Measurements from ENCODE around the gene AP4M1. TPM values are rescaled to one million over a fixed set of nuclear protein-coding genes. Genes with fewer than 3 reads are reported as not detected.

The AP4M1 gene
- total and polyA plus RNA-seq, 9 of the 15 experiments (the other 6 are each of a cell fraction or from before 2014, with no cell fraction given) = 1.3 to 30.9 (median 14.1) TPM

DNA sequence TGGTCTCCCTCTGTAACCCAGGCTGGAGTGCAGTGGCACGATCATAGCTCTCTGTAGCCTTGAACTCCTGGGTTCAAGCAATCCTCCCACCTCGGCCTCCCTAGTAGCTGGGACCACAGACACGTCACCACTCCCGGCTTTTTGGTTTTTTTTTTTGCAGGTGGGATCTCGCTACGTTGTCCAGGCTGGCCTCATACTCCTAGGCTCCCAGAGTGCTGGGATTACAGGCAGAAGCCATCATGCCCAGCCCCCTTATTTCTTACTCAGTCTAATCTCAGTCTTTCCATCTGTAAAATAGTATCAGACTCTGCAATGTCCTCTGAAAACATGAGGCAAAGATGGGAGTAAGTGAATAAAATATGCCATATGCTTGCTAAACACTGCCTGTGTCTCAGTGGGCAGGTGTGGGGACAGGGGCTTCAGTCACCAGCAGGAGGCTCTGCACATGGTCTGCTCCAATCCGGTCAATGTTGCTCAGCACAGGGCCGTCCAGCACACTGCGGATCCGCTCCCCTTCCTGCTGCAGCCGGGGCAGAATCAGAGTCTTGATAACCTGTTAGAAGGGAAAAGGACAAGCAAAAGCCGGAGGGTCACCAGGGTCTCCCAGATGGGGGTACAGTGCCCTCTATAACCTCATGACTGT lies 8.2 kb downstream of the AP4M1 start:
- Histone ChIP-seq H3K9me3 (replicated peaks; ENCODE audit: control insufficient read depth, insufficient read depth, low read depth, low read length) (no peaks in the 10 kb centered on the region), H3K4me1 (replicated peaks in 1 of 2; ENCODE audit: control insufficient read depth in 2 of 2, insufficient read depth in 2 of 2, low read length in 2 of 2) (peaks cover 2 to 31% of the 10 kb centered on the region in 2 experiments; a peak in 4 of 5 replicates), H2AFZ (ENCODE audit: low read depth, low read length) (no peak overlapping the region), H4K20me1 (replicated peaks; ENCODE audit: control insufficient read depth, insufficient read depth, low read length) (no peaks in the 10 kb centered on the region), H3K9ac (ENCODE audit: insufficient read depth in 1 of 2, low read depth in 2 of 2, low read length in 2 of 2) (no peak overlapping the region), H3K4me2 (ENCODE audit: insufficient read depth, low read length) (no peak overlapping the region), H3K27me3 (ENCODE audit: control insufficient read depth in 2 of 2, insufficient read depth in 2 of 2, low read length in 2 of 2) (no peaks in the 10 kb centered on the region), H3K4me3 (no peak overlapping the region), H3K27ac (ENCODE audit: extremely low read depth, low read depth, low read length) (no peak overlapping the region), H3K79me2 (ENCODE audit: control insufficient read depth, insufficient read depth, low read length) (no peaks in the 10 kb centered on the region), H3K36me3 (ENCODE audit: control insufficient read depth, insufficient read depth, low read length) (peaks cover 83% of the 10 kb centered on the region; the same call in 2 of the 3 replicates), H3K9me1 (ENCODE audit: control insufficient read depth, insufficient read depth, low read length) (peaks cover 3% of the 10 kb centered on the region)
- ChIA-PET CTCF (ENCODE audit: low intra/inter-chr PET ratio) (no interaction called here), POLR2A (no interaction called here)
- 94% methylated on average over 12 of the region's 12 CpGs for WGBS (ENCODE audit: insufficient coverage, low coverage, missing lambda C conversion rate)
- in situ Hi-C loops (cut with MboI) (loop anchor here (10.0 kb wide), 1 partner anchor 1725 kb away; no protein-coding TSS in a partner anchor), intact Hi-C loops (cut with micrococcal nuclease) (no loop called here)
- peak; percentile 29 for FAIRE-seq
- TF ChIP-seq POLR2G (IDR thresholded peaks at IDR 0.05; ENCODE audit: low read depth, low read length) = peak; percentile 44
- TF ChIP-seq, protein P1, sequence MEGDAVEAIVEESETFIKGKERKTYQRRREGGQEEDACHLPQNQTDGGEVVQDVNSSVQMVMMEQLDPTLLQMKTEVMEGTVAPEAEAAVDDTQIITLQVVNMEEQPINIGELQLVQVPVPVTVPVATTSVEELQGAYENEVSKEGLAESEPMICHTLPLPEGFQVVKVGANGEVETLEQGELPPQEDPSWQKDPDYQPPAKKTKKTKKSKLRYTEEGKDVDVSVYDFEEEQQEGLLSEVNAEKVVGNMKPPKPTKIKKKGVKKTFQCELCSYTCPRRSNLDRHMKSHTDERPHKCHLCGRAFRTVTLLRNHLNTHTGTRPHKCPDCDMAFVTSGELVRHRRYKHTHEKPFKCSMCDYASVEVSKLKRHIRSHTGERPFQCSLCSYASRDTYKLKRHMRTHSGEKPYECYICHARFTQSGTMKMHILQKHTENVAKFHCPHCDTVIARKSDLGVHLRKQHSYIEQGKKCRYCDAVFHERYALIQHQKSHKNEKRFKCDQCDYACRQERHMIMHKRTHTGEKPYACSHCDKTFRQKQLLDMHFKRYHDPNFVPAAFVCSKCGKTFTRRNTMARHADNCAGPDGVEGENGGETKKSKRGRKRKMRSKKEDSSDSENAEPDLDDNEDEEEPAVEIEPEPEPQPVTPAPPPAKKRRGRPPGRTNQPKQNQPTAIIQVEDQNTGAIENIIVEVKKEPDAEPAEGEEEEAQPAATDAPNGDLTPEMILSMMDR (IDR thresholded peaks at IDR 0.05 in 2 of 3, conservative IDR thresholded peaks at IDR 0.05 in 1 of 3; ENCODE audit: insufficient read depth in 2 of 3, low read depth in 1 of 3, low read length in 3 of 3) = peak in 2 of 3 experiments; percentile 18 to 23; a peak in 3 of 6 replicates
- TF ChIP-seq MYBL2 (IDR thresholded peaks at IDR 0.05; ENCODE audit: low read depth) = no peak
- TF ChIP-seq MYBL2 (CRISPR knock-in tag; IDR thresholded peaks at IDR 0.05; ENCODE audit: borderline replicate concordance) = no peak
- TF ChIP-seq, protein P2, sequence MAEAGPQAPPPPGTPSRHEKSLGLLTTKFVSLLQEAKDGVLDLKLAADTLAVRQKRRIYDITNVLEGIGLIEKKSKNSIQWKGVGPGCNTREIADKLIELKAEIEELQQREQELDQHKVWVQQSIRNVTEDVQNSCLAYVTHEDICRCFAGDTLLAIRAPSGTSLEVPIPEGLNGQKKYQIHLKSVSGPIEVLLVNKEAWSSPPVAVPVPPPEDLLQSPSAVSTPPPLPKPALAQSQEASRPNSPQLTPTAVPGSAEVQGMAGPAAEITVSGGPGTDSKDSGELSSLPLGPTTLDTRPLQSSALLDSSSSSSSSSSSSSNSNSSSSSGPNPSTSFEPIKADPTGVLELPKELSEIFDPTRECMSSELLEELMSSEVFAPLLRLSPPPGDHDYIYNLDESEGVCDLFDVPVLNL (CRISPR knock-in tag; IDR thresholded peaks at IDR 0.05; ENCODE audit: low read depth) = no peak
- BruUV-seq (replicated peaks) = no TSS peak
- ATAC-seq = peak; percentile 57
- peak in 1 of 4 experiments; percentile 15 for DNase-seq (ENCODE audit: extremely low read depth in 1 of 4, low spot score in 3 of 4)

All from K562 (cell line).